IPS DF 4.7 (cell line): Measurements from ENCODE around the gene TBC1D7.

Experiments used
- DNase-seq: peaks from one replicate; pipeline ENCODE4 v3.0.0-alpha.2; 2013; ENCODE audit warnings: low spot score; ENCODE audit errors: extremely low read depth

TBC1D7 gene

GRCh38 chr6:13272131-13273046 is 55.9 kb downstream of the TBC1D7 start:
- no peak for DNase-seq

- no peak for DNase-seq
Measured at GRCh38 chr6:13268913-13269518, 59.3 kb downstream of the TBC1D7 start.

GRCh38 chr6:13267142-13267651 is 61.1 kb downstream of the TBC1D7 start:
- DNase-seq = no peak

GRCh38 chr6:13263669-13264068 is 64.7 kb downstream of the TBC1D7 start:
- DNase-seq = no peak

GRCh38 chr6:13262302-13263230 is 65.8 kb downstream of the TBC1D7 start:
- no peak for DNase-seq

GRCh38 chr6:13261464-13261994 is 66.8 kb downstream of the TBC1D7 start:
- no peak for DNase-seq

- DNase-seq = no peak
Measured at GRCh38 chr6:13260831-13261230, 67.5 kb downstream of the TBC1D7 start.

GRCh38 chr6:13260101-13260598 is 68.2 kb downstream of the TBC1D7 start:
- DNase-seq = no peak

GRCh38 chr6:13259393-13259792 is 68.9 kb downstream of the TBC1D7 start:
- DNase-seq = no peak

- no peak for DNase-seq
Measured at GRCh38 chr6:13256266-13257001, 71.9 kb downstream of the TBC1D7 start.
